Fibroblast of lung (primary cell): Measurements from ENCODE around the gene NSRP1. TPM values are rescaled to one million over a fixed set of nuclear protein-coding genes. Genes with fewer than 3 reads are reported as not detected.

Experiments
- DNase-seq, 2 donors: peaks; one replicate each; pipeline versions ENCODE4 v3.0.0 to v3.0.0-alpha.2; 2010; ENCODE audit warnings: low read depth in 2 of 2
- H2AFZ ChIP-seq: 2 replicates; pipeline ENCODE4 v1.5.1; 2012; ENCODE audit warnings: low read length, control low read depth, inconsistent platforms
- H3K27ac ChIP-seq: 2 replicates; pipeline ENCODE4 v1.5.1; 2011; ENCODE audit warnings: low read length, control low read depth; ENCODE audit not compliant: insufficient read depth
- H3K27me3 ChIP-seq: 2 replicates; pipeline ENCODE4 v1.5.1; 2011; ENCODE audit warnings: mild to moderate bottlenecking, low read length; ENCODE audit not compliant: control insufficient read depth, insufficient read depth
- H3K36me3 ChIP-seq: 2 replicates; pipeline ENCODE4 v1.5.1; 2011; ENCODE audit warnings: low read length; ENCODE audit not compliant: control insufficient read depth, insufficient read depth
- H3K4me1 ChIP-seq: 2 replicates; pipeline ENCODE4 v1.5.1; 2011; ENCODE audit warnings: low read length; ENCODE audit not compliant: control insufficient read depth, insufficient read depth; ENCODE audit errors: extremely low read depth
- H3K4me2 ChIP-seq: 2 replicates; pipeline ENCODE4 v1.5.1; 2011; ENCODE audit warnings: low read length, control low read depth; ENCODE audit not compliant: insufficient read depth; ENCODE audit errors: extremely low read depth
- H3K4me3 ChIP-seq, 4 experiments: fragments of 200-600 bp in 1 of 4; sonication (generic) in 1 of 4; replicated peaks in 1 of 4; 2 replicates each; pipeline ENCODE4 v1.5.1; 2011 to 2016; ENCODE audit warnings: low read length in 4 of 4, low read depth in 3 of 4, mild to moderate bottlenecking in 3 of 4, control low read depth in 2 of 4, inconsistent platforms in 1 of 4, mixed read lengths in 1 of 4; ENCODE audit not compliant: insufficient read depth in 1 of 4; ENCODE audit errors: control extremely low read depth in 1 of 4
- H3K79me2 ChIP-seq: 2 replicates; pipeline ENCODE4 v1.5.1; 2012; ENCODE audit warnings: mild to moderate bottlenecking, low read length, inconsistent platforms; ENCODE audit not compliant: control insufficient read depth, insufficient read depth
- H3K9ac ChIP-seq: 2 replicates; pipeline ENCODE4 v1.5.1; 2011; ENCODE audit warnings: mild to moderate bottlenecking, low read length, control low read depth; ENCODE audit not compliant: insufficient read depth
- H3K9me3 ChIP-seq: 2 replicates; pipeline ENCODE4 v1.5.1; 2012; ENCODE audit warnings: low read depth, low read length; ENCODE audit not compliant: control insufficient read depth, insufficient read depth
- H4K20me1 ChIP-seq: 2 replicates; pipeline ENCODE4 v1.5.1; 2011; ENCODE audit warnings: low read length; ENCODE audit not compliant: control insufficient read depth, insufficient read depth; ENCODE audit errors: extremely low read depth
- CTCF ChIP-seq, 2 donors: IDR thresholded peaks in 1 of 2; conservative IDR thresholded peaks in 1 of 2; 1 replicate in 1 of 2; 2 replicates in 1 of 2; pipeline ENCODE4 v1.5.1; 2011 to 2012; ENCODE audit warnings: low read length in 2 of 2, control low read depth in 1 of 2, inconsistent platforms in 1 of 2, low read depth in 1 of 2, mild to moderate bottlenecking in 1 of 2
- EZH2 ChIP-seq: IDR thresholded peaks from 2 replicates; pipeline ENCODE4 v1.5.1; 2012; ENCODE audit warnings: low read length, control low read depth, mild to moderate bottlenecking; ENCODE audit errors: missing control alignments
- polyA plus RNA-seq, 2 donors: library from polyadenylated mRNA; depleted of rRNA in 1 of 2; stranded (reverse) in 1 of 2; unstranded in 1 of 2; fragments of >200 nt; gene quantifications; 2 replicates each; pipeline ENCODE4 v1.2.1, GENCODE V29; 2011 to 2012; ENCODE audit warnings: missing spikeins in 1 of 2
- total RNA-seq: library from RNA; depleted of rRNA; stranded (reverse); fragments of >200 nt; gene quantifications from 2 replicates; pipeline ENCODE4 v1.2.1, GENCODE V29; 2014

Gene NSRP1
- total and polyA plus RNA-seq, 2 donors (not counting 1 experiment from before 2014, with no cell fraction given), result 12.7 to 19.8 TPM

- no peaks in the 10 kb centered on the region for H4K20me1 ChIP-seq
- H3K27me3 ChIP-seq, result no peaks in the 10 kb centered on the region
- H3K36me3 ChIP-seq, result peaks cover 2% of the 10 kb centered on the region
- H3K9ac ChIP-seq, result no peak overlapping the region
- peak in 1 of 2 donors; percentile 6 for DNase-seq
- peaks cover 57% of the 10 kb centered on the region for H3K79me2 ChIP-seq
- H3K27ac ChIP-seq, result no peak overlapping the region
- no peak overlapping the region for H3K4me3 ChIP-seq
- TF ChIP-seq CTCF (conservative IDR thresholded peaks at IDR 0.05 in 1 of 2, IDR thresholded peaks at IDR 0.05 in 1 of 2; ENCODE audit: low read depth in 1 of 2, low read length in 2 of 2) (no peak), EZH2 (no peak)
- H3K9me3 ChIP-seq, result no peaks in the 10 kb centered on the region
- no peak overlapping the region for H3K4me2 ChIP-seq
- H2AFZ ChIP-seq, result no peak overlapping the region
- no peaks in the 10 kb centered on the region for H3K4me1 ChIP-seq
These were observed 45.0 kb downstream of the NSRP1 start for GRCh38 chr17:30161601-30162000.

- Histone ChIP-seq H3K4me2 (no peak overlapping the region), H3K27me3 (no peaks in the 10 kb centered on the region), H3K79me2 (peaks cover 31% of the 10 kb centered on the region), H3K36me3 (no peaks in the 10 kb centered on the region), H3K9me3 (no peaks in the 10 kb centered on the region), H2AFZ (no peak overlapping the region), H4K20me1 (no peaks in the 10 kb centered on the region), H3K9ac (no peak overlapping the region), H3K4me3 (no peak overlapping the region), H3K4me1 (no peaks in the 10 kb centered on the region), H3K27ac (no peak overlapping the region)
- no peak for DNase-seq
- TF ChIP-seq EZH2 (no peak), CTCF (conservative IDR thresholded peaks at IDR 0.05 in 1 of 2, IDR thresholded peaks at IDR 0.05 in 1 of 2; ENCODE audit: low read depth in 1 of 2, low read length in 2 of 2) (no peak)
These were observed 47.9 kb downstream of the NSRP1 start for GRCh38 chr17:30164531-30164930.

- Histone ChIP-seq H3K4me2 (no peak overlapping the region), H2AFZ (no peak overlapping the region), H3K4me1 (no peaks in the 10 kb centered on the region), H3K36me3 (no peaks in the 10 kb centered on the region), H3K27me3 (no peaks in the 10 kb centered on the region), H3K4me3 (no peak overlapping the region), H3K9ac (no peak overlapping the region), H4K20me1 (no peaks in the 10 kb centered on the region), H3K9me3 (no peaks in the 10 kb centered on the region), H3K27ac (no peak overlapping the region), H3K79me2 (peaks cover 25% of the 10 kb centered on the region)
- DNase-seq, result no peak
- TF ChIP-seq EZH2 (no peak), CTCF (conservative IDR thresholded peaks at IDR 0.05 in 1 of 2, IDR thresholded peaks at IDR 0.05 in 1 of 2; ENCODE audit: low read depth in 1 of 2, low read length in 2 of 2) (no peak)
These were observed 48.5 kb downstream of the NSRP1 start for GRCh38 chr17:30165147-30165546.
